A673 (cell line): ENCODE data around the gene AADACL3.

Experiments used
- CTCF ChIP-seq: fragments of 300-800, 200-600 bp; sonication (generic); conservative IDR thresholded peaks from 2 replicates; pipeline ENCODE4 v1.5.1; 2017; ENCODE audit warnings: low read depth, mild to moderate bottlenecking, antibody characterized with exemption, low read length, moderate library complexity, mixed read lengths
- EZH2 ChIP-seq: fragments of 200-600 bp; sonication (generic); IDR thresholded peaks from 2 replicates; pipeline ENCODE4 v1.6.1; 2017; ENCODE audit warnings: borderline replicate concordance, low read depth, mild to moderate bottlenecking, mixed read lengths, antibody characterized with exemption, low read length; ENCODE audit not compliant: poor library complexity, severe bottlenecking

DNA sequence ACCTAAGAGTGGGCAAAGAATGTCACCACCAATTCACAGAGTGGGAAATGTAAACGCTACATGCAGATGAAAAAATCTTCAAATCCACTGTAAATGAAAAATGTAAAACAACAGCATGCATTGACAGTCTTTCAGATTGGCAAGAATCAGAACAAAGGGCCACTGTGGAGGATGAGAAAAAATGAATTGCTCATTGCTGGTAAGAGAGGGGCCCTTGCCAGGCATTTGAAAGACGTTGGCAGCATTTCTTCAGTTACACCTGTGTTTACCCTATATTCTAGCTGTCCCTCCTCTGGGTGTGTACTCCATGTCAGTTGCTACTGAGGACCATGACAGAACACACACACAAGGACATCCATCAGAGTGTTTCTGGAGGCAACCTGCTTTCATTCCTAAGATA is 25.8 kb upstream of the AADACL3 start:
- no peak for TF ChIP-seq CTCF
- no peak for TF ChIP-seq EZH2
